HepG2 (cell line): Measurements from ENCODE around the gene YLPM1. TPM values are rescaled to one million over a fixed set of nuclear protein-coding genes. Genes with fewer than 3 reads are reported as not detected.

Experiments
- ATAC-seq: fragments of 200-7000 bp; cut with Tn5 transposase; 3 replicates; pipeline ENCODE4 v1.9.1; 2020; ENCODE audit warnings: mild to moderate bottlenecking, moderate library complexity
- BruUV-seq: library from RNA; stranded (reverse); fragments of 400-500 nt; replicated peaks from 2 replicates; lab custom pipeline; 2021; lab: Mats Ljungman, UMichigan
- CTCF ChIA-PET: fragments of 300-600 bp; formaldehyde crosslinking; extraction: SDS; loops from one replicate; lab custom pipeline; 2021; ENCODE audit warnings: low total read pairs, inconsistent platforms, low intra/inter-chr PET ratio; lab: Yijun Ruan, JAX
- POLR2A ChIA-PET: fragments of 350-600 bp; sonication (Branson Sonifier 250); formaldehyde crosslinking; loops from one replicate; lab custom pipeline; 2020; ENCODE audit warnings: antibody characterized with exemption, inconsistent platforms; lab: Yijun Ruan, JAX
- DNase-seq: peaks from one replicate; pipeline ENCODE4 v3.0.0-alpha.2; 2015; ENCODE audit warnings: low spot score
- FAIRE-seq: peaks from 3 replicates; lab custom pipeline; 2011; peaks lifted over from hg19 to GRCh38; lab: Jason Lieb, UNC
- H2AFZ ChIP-seq: one replicate; pipeline ENCODE4 v1.6.1; 2011; ENCODE audit warnings: low read length, inconsistent platforms
- H3K27ac ChIP-seq: fragments of 300-600 bp; 3 replicates; pipeline ENCODE4 v1.8.0; 2011; ENCODE audit warnings: mixed run types, mild to moderate bottlenecking, mixed read lengths, low read length, inconsistent platforms; ENCODE audit not compliant: insufficient read depth; ENCODE audit errors: extremely low read length
- H3K27me3 ChIP-seq, 2 experiments: fragments of 200-600 bp in 1 of 2; 2 replicates in 1 of 2; 3 replicates in 1 of 2; pipeline versions ENCODE4 v1.6.0 to v1.8.0; 2011; ENCODE audit warnings: low read length in 2 of 2, mild to moderate bottlenecking in 2 of 2, moderate library complexity in 2 of 2, inconsistent platforms in 1 of 2; ENCODE audit not compliant: insufficient read depth in 2 of 2, control insufficient read depth in 1 of 2
- H3K36me3 ChIP-seq, 2 experiments: fragments of 200-600 bp in 1 of 2; replicated peaks in 1 of 2; 2 replicates in 1 of 2; 3 replicates in 1 of 2; pipeline versions ENCODE4 v1.5.1 to v1.8.0; 2011; ENCODE audit warnings: low read length in 2 of 2, inconsistent platforms in 1 of 2; ENCODE audit not compliant: insufficient read depth in 2 of 2, control insufficient read depth in 1 of 2
- H3K4me1 ChIP-seq: 2 replicates; pipeline ENCODE4 v1.5.1; 2012; ENCODE audit warnings: low read length, inconsistent platforms; ENCODE audit not compliant: insufficient read depth
- H3K4me2 ChIP-seq: 2 replicates; pipeline ENCODE4 v1.6.0; 2011; ENCODE audit warnings: low read depth, low read length, inconsistent platforms
- H3K4me3 ChIP-seq, 3 experiments: fragments of 200-600 bp in 1 of 3; sonication (generic), shearing (Covaris generic) in 1 of 3; replicated peaks in 1 of 3; 2 replicates each; pipeline ENCODE4 v1.5.1; 2011 to 2016; ENCODE audit warnings: low read length in 3 of 3, inconsistent platforms in 2 of 3, low read depth in 2 of 3, mild to moderate bottlenecking in 2 of 3, control low read depth in 1 of 3, mixed read lengths in 1 of 3; ENCODE audit not compliant: insufficient read depth in 1 of 3
- H3K79me2 ChIP-seq: one replicate; pipeline ENCODE4 v1.6.1; 2011; ENCODE audit warnings: low read length, inconsistent platforms; ENCODE audit not compliant: insufficient read depth
- H3K9ac ChIP-seq: 2 replicates; pipeline ENCODE4 v1.6.0; 2011; ENCODE audit warnings: mild to moderate bottlenecking, low read depth, low read length, inconsistent platforms; ENCODE audit not compliant: insufficient read depth
- H3K9me3 ChIP-seq: 2 replicates; pipeline ENCODE4 v1.5.1; 2012; ENCODE audit warnings: mild to moderate bottlenecking, low read length
- H4K20me1 ChIP-seq: 2 replicates; pipeline ENCODE4 v1.6.0; 2011; ENCODE audit warnings: inconsistent platforms, mild to moderate bottlenecking, low read length, moderate library complexity; ENCODE audit not compliant: insufficient read depth
- ATF7 ChIP-seq, 2 experiments: fragments of 450-650 bp in 1 of 2; sonication (generic) in 1 of 2; formaldehyde crosslinking in 1 of 2; IDR thresholded peaks; 2 replicates each; pipeline versions ENCODE4 v1.4.0 to v1.6.1; 2016 to 2020; ENCODE audit warnings: antibody characterized with exemption in 1 of 2, mild to moderate bottlenecking in 1 of 2, missing genetic modification reagents in 1 of 2
- HNRNPK ChIP-seq: fragments of 200-400 bp; formaldehyde crosslinking; IDR thresholded peaks from 2 replicates; pipeline ENCODE4 v1.6.1; 2018; ENCODE audit warnings: low read length, low read depth, moderate library complexity, mild to moderate bottlenecking; ENCODE audit not compliant: poor library complexity, severe bottlenecking
- MEF2D ChIP-seq: sonication (generic); formaldehyde crosslinking; IDR thresholded peaks from 2 replicates; pipeline ENCODE4 v1.5.1; 2020; ENCODE audit warnings: mild to moderate bottlenecking, missing genetic modification reagents
- SATB2 ChIP-seq: sonication (generic); formaldehyde crosslinking; IDR thresholded peaks from 2 replicates; pipeline ENCODE4 v1.5.0; 2020; ENCODE audit warnings: missing genetic modification reagents
- WGBS: methylation state at CpG from one replicate; pipeline ENCODE4 v1.1.6; 2017; ENCODE audit warnings: low lambda C conversion rate; 5-methylcytosine and 5-hydroxymethylcytosine counted together
- in situ Hi-C: cut with HindIII; loops from 2 replicates; pipeline ENCODE4 v1.10.0; 2017; ENCODE audit warnings: low pct_unique_long_range_greater_than_20kb; ENCODE audit not compliant: extremely low pct_ligation_motif_present
- intact Hi-C: fragments of 100-400 bp; cut with micrococcal nuclease; formaldehyde crosslinking; loops from one replicate; pipeline ENCODE4 v1.10.0; 2022; ENCODE audit not compliant: unreplicated experiment
- polyA plus RNA-seq, 8 experiments: library from polyadenylated mRNA; depleted of rRNA in 3 of 8; stranded (reverse) in 7 of 8; unstranded in 1 of 8; fragments of >200 nt; fragmentation: Illumina TruSeq in 4 of 8; extraction: Trizol in 4 of 8; gene quantifications; 2 replicates each; pipeline versions ENCODE4 v1.2.1 to v1.2.3, GENCODE V29; 2011 to 2016; ENCODE audit warnings: low read depth in 4 of 8, missing spikeins in 1 of 8, mixed read lengths in 1 of 8; ENCODE audit not compliant: insufficient read depth in 1 of 8
- total RNA-seq, 5 experiments: library from RNA; depleted of rRNA; stranded (reverse); fragments of >200 nt; fragmentation: Illumina TruSeq; extraction: Trizol; gene quantifications; 2 replicates each; pipeline ENCODE4 v1.2.3, GENCODE V29; 2016; ENCODE audit warnings: low read depth in 1 of 5
- TF ChIP-seq, protein P1 (sequence below): sonication (generic); formaldehyde crosslinking; IDR thresholded peaks from 2 replicates; pipeline ENCODE4 v1.4.0; 2020; ENCODE audit warnings: missing genetic modification reagents
- TF ChIP-seq, protein P2 (sequence below): sonication (generic); formaldehyde crosslinking; IDR thresholded peaks from 2 replicates; pipeline ENCODE4 v1.4.0; 2020; ENCODE audit warnings: missing genetic modification reagents
- TF ChIP-seq, protein P3 (sequence below): sonication (generic); formaldehyde crosslinking; IDR thresholded peaks from 2 replicates; pipeline ENCODE4 v1.8.0; 2022; ENCODE audit warnings: mild to moderate bottlenecking, missing genetic modification reagents, moderate library complexity

The YLPM1 gene
- total and polyA plus RNA-seq, 2 of the 13 experiments (the other 11 are each of a cell fraction or from before 2014, with no cell fraction given) = 6.7 to 21.9 TPM

GRCh38 chr14:74829251-74829650, 66.1 kb downstream of the YLPM1 start:
- intact Hi-C loops (no loop called here), in situ Hi-C loops (no loop called here)
- ATAC-seq (no peak), DNase-seq (no peak), FAIRE-seq (no peak)
- Histone ChIP-seq H3K4me1 (peaks cover 1% of the 10 kb centered on the region), H3K79me2 (no peaks in the 10 kb centered on the region), H3K27me3 (no peaks in the 10 kb centered on the region), H4K20me1 (no peaks in the 10 kb centered on the region), H3K4me3 (no peak overlapping the region), H2AFZ (no peak overlapping the region), H3K36me3 (peaks cover 11 to 39% of the 10 kb centered on the region in 2 experiments), H3K9ac (no peak overlapping the region), H3K27ac (no peak overlapping the region), H3K4me2 (no peak overlapping the region), H3K9me3 (no peaks in the 10 kb centered on the region)
- TF ChIP-seq, protein P1, sequence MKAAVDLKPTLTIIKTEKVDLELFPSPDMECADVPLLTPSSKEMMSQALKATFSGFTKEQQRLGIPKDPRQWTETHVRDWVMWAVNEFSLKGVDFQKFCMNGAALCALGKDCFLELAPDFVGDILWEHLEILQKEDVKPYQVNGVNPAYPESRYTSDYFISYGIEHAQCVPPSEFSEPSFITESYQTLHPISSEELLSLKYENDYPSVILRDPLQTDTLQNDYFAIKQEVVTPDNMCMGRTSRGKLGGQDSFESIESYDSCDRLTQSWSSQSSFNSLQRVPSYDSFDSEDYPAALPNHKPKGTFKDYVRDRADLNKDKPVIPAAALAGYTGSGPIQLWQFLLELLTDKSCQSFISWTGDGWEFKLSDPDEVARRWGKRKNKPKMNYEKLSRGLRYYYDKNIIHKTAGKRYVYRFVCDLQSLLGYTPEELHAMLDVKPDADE = no peak
- TF ChIP-seq, protein P2, sequence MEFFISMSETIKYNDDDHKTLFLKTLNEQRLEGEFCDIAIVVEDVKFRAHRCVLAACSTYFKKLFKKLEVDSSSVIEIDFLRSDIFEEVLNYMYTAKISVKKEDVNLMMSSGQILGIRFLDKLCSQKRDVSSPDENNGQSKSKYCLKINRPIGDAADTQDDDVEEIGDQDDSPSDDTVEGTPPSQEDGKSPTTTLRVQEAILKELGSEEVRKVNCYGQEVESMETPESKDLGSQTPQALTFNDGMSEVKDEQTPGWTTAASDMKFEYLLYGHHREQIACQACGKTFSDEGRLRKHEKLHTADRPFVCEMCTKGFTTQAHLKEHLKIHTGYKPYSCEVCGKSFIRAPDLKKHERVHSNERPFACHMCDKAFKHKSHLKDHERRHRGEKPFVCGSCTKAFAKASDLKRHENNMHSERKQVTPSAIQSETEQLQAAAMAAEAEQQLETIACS = no peak
- TF ChIP-seq, protein P3, sequence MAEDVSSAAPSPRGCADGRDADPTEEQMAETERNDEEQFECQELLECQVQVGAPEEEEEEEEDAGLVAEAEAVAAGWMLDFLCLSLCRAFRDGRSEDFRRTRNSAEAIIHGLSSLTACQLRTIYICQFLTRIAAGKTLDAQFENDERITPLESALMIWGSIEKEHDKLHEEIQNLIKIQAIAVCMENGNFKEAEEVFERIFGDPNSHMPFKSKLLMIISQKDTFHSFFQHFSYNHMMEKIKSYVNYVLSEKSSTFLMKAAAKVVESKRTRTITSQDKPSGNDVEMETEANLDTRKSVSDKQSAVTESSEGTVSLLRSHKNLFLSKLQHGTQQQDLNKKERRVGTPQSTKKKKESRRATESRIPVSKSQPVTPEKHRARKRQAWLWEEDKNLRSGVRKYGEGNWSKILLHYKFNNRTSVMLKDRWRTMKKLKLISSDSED (CRISPR knock-in tag) = no peak
- no peak for TF ChIP-seq ATF7 (IDR thresholded peaks at IDR 0.05)
- TF ChIP-seq ATF7 (CRISPR knock-in tag; IDR thresholded peaks at IDR 0.05) = no peak
- no peak for TF ChIP-seq SATB2
- TF ChIP-seq MEF2D (CRISPR knock-in tag) = no peak
- no peak for TF ChIP-seq HNRNPK
- ChIA-PET POLR2A (no interaction called here), CTCF (no interaction called here)
- BruUV-seq = no TSS peak
- 96% methylated on average over 5 of the region's 5 CpGs for WGBS
